Measurements from ENCODE around the gene GNG12. TPM values are rescaled to one million over a fixed set of nuclear protein-coding genes. Genes with fewer than 3 reads are reported as not detected.

Gene GNG12
- total RNA-seq, 2 donors from 2014 or later: 77.1 to 131 TPM

DNA sequence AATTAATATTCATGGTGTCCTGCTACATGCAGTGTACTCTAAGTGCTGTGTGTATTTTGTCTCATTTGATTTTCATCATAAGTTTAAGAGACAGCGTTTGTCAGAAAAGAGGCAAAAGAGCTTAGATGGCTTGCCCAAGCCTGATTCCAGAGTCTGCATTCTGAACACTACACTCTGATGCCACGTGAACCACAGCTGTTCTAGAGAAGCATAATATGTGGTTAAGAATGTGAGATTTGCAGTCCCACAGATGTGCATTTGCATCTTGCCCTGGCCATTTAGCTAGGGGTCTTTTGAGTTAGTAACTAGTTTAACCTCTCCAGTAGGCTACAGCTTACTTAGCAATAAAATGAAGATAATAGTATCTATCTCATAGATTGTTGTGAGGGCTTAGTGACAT lies 157.5 kb downstream of the GNG12 start:
- H3K27me3 ChIP-seq: no peaks in the 10 kb centered on the region
- H3K9me3 ChIP-seq: no peaks in the 10 kb centered on the region
- no peak for DNase-seq
- no peaks in the 10 kb centered on the region for H3K4me1 ChIP-seq
- TF ChIP-seq, protein P1, sequence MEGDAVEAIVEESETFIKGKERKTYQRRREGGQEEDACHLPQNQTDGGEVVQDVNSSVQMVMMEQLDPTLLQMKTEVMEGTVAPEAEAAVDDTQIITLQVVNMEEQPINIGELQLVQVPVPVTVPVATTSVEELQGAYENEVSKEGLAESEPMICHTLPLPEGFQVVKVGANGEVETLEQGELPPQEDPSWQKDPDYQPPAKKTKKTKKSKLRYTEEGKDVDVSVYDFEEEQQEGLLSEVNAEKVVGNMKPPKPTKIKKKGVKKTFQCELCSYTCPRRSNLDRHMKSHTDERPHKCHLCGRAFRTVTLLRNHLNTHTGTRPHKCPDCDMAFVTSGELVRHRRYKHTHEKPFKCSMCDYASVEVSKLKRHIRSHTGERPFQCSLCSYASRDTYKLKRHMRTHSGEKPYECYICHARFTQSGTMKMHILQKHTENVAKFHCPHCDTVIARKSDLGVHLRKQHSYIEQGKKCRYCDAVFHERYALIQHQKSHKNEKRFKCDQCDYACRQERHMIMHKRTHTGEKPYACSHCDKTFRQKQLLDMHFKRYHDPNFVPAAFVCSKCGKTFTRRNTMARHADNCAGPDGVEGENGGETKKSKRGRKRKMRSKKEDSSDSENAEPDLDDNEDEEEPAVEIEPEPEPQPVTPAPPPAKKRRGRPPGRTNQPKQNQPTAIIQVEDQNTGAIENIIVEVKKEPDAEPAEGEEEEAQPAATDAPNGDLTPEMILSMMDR (IDR thresholded peaks at IDR 0.05): no peak
- intact Hi-C loops (cut with DNase I): no loop called here
- H3K9ac ChIP-seq (ENCODE audit: low read depth in 2 of 2, low read length in 2 of 2): no peak overlapping the region
- H3K4me3 ChIP-seq: no peak overlapping the region
- no peaks in the 10 kb centered on the region for H3K36me3 ChIP-seq
- H3K27ac ChIP-seq: no peak overlapping the region

GRCh38 chr1:67674260-67675011 lies 158.8 kb downstream of the GNG12 start:
- Histone ChIP-seq H3K4me3 (no peak overlapping the region), H3K36me3 (no peaks in the 10 kb centered on the region), H3K4me1 (no peaks in the 10 kb centered on the region), H3K27me3 (no peaks in the 10 kb centered on the region), H3K9me3 (no peaks in the 10 kb centered on the region), H3K9ac (ENCODE audit: low read depth in 2 of 2, low read length in 2 of 2) (no peak overlapping the region), H3K27ac (no peak overlapping the region)
- intact Hi-C loops (cut with DNase I): no loop called here
- DNase-seq: no peak
- TF ChIP-seq, protein P1 (IDR thresholded peaks at IDR 0.05): no peak

DNA sequence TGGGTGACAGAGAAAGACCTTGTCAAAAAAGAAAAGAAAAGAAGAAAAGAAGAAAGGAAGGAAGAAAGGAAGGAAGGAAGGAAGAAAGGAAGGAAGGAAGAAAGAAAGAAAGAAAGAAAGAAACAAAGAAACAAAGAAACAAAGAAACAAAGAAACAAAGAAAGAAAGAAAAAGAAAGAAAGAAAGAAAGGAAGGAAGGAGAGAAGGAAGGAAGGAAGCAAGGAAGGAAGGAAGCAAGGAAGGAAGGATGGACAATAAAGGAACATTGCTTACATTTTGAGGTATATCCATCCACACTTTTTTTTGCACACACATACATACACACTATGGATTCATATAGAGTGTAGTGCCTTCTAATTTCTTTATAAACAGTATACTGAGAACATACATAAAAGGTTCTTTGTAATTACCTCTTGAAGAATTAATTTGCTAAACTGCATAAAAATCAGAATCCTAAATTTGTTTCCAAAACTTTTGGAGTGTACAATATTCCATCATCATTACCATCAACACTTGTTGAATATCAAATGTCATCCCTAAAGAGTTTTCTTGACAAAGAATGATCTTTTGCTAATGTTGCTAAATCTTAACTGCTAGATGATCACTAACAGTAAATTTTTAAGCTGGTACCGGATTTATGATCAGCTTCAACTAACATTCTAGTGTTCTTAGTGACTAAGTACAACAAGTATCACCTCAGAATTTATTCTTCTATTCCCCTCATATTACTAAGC lies 159.6 kb downstream of the GNG12 start:
- TF ChIP-seq, protein P1 (IDR thresholded peaks at IDR 0.05): no peak

GRCh38 chr1:67672260-67672803 lies 160.9 kb downstream of the GNG12 start:
- Histone ChIP-seq H3K4me1 (no peaks in the 10 kb centered on the region), H3K36me3 (no peaks in the 10 kb centered on the region), H3K9ac (ENCODE audit: low read depth in 2 of 2, low read length in 2 of 2) (no peak overlapping the region), H3K27me3 (no peaks in the 10 kb centered on the region), H3K9me3 (no peaks in the 10 kb centered on the region), H3K4me3 (no peak overlapping the region), H3K27ac (no peak overlapping the region)
- TF ChIP-seq, protein P1 (IDR thresholded peaks at IDR 0.05): no peak
- no peak for DNase-seq
- intact Hi-C loops (cut with DNase I): no loop called here

More for the DNA sequence above, 159.6 kb downstream of the GNG12 start:
- Histone ChIP-seq H3K4me1 (no peaks in the 10 kb centered on the region), H3K27me3 (no peaks in the 10 kb centered on the region), H3K9ac (ENCODE audit: low read depth in 2 of 2, low read length in 2 of 2) (no peak overlapping the region), H3K36me3 (no peaks in the 10 kb centered on the region), H3K4me3 (no peak overlapping the region), H3K9me3 (no peaks in the 10 kb centered on the region), H3K27ac (no peak overlapping the region)
- intact Hi-C loops (cut with DNase I): no loop called here
- DNase-seq: no peak

DNA sequence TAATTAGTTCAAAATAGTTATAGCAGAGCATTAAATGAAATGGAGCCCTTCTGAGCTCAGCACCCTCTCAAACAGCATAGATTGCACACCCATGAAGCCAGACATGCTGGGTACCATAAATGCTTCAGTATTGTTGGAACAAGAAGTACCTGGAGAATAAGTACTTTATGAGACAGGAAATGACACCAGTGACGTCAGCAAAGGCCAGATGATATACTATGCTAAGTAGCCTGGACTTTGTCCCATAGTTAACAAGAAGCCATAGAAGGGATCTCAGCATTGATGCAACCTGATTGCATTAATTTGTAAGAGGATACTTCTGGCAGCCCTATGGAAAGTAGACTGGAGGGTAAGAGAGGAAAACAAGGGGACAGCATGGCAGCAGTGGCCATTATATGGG lies 164.6 kb downstream of the GNG12 start:
- Histone ChIP-seq H3K9ac (ENCODE audit: low read depth in 2 of 2, low read length in 2 of 2) (no peak overlapping the region), H3K27me3 (no peaks in the 10 kb centered on the region), H3K27ac (no peak overlapping the region), H3K9me3 (no peaks in the 10 kb centered on the region), H3K36me3 (no peaks in the 10 kb centered on the region), H3K4me1 (no peaks in the 10 kb centered on the region), H3K4me3 (no peak overlapping the region)
- DNase-seq: peak; percentile 75
- TF ChIP-seq, protein P1 (IDR thresholded peaks at IDR 0.05): no peak
- intact Hi-C loops (cut with DNase I): no loop called here
